GM18526 (cell line): ENCODE measurements around the gene MESP2.

Source experiments
- POLR2A ChIP-seq: IDR thresholded peaks from 3 replicates; pipeline ENCODE4 v1.6.1; 2011; ENCODE audit not compliant: insufficient read length; ENCODE audit errors: extremely low read depth

Gene MESP2

GRCh38 chr15:89783111-89783860 is 7.2 kb downstream of the MESP2 start:
- no peak for TF ChIP-seq POLR2A

GRCh38 chr15:89783861-89784685 is 7.9 kb downstream of the MESP2 start:
- TF ChIP-seq POLR2A = no peak

GRCh38 chr15:89784686-89784960 is 8.5 kb downstream of the MESP2 start:
- TF ChIP-seq POLR2A = no peak

- no peak for TF ChIP-seq POLR2A
Measured at GRCh38 chr15:89785064-89785773, 9.1 kb downstream of the MESP2 start.

GRCh38 chr15:89785774-89786140 is 9.6 kb downstream of the MESP2 start:
- TF ChIP-seq POLR2A = no peak

GRCh38 chr15:89787944-89788343 is 11.8 kb downstream of the MESP2 start:
- no peak for TF ChIP-seq POLR2A

GRCh38 chr15:89790206-89790605 is 14.1 kb downstream of the MESP2 start:
- TF ChIP-seq POLR2A = no peak

- TF ChIP-seq POLR2A = no peak
Measured at GRCh38 chr15:89790661-89791060, 14.5 kb downstream of the MESP2 start.

- no peak for TF ChIP-seq POLR2A
Measured at GRCh38 chr15:89792106-89792805, 16.1 kb downstream of the MESP2 start.

GRCh38 chr15:89794627-89795241 is 18.6 kb downstream of the MESP2 start:
- no peak for TF ChIP-seq POLR2A

GRCh38 chr15:89795996-89796395 is 19.9 kb downstream of the MESP2 start:
- no peak for TF ChIP-seq POLR2A

GRCh38 chr15:89797678-89798201 is 21.6 kb downstream of the MESP2 start:
- TF ChIP-seq POLR2A = no peak

GRCh38 chr15:89799011-89799911 is 23.1 kb downstream of the MESP2 start:
- TF ChIP-seq POLR2A = no peak
